Retinal pigment epithelial cell (primary cell): ENCODE results near the gene SCYGR3.
"Not testable (repeated sequence)": the region's sequence is repeated elsewhere in the genome, so short reads cannot be mapped to it uniquely, and the experiment has no call there.

ENCODE experiments used
- DNase-seq: peaks from one replicate; pipeline ENCODE4 v3.0.0-alpha.2; 2010; ENCODE audit warnings: low read depth
- H3K4me3 ChIP-seq: 2 replicates; pipeline ENCODE4 v1.5.1; 2011; ENCODE audit warnings: mild to moderate bottlenecking, low read length, control low read depth, moderate library complexity
- TF ChIP-seq, protein P1 (sequence below): conservative IDR thresholded peaks from 2 replicates; pipeline ENCODE4 v1.5.1; 2011; ENCODE audit warnings: low read depth, low read length, control low read depth, inconsistent platforms

SCYGR3 gene

DNA sequence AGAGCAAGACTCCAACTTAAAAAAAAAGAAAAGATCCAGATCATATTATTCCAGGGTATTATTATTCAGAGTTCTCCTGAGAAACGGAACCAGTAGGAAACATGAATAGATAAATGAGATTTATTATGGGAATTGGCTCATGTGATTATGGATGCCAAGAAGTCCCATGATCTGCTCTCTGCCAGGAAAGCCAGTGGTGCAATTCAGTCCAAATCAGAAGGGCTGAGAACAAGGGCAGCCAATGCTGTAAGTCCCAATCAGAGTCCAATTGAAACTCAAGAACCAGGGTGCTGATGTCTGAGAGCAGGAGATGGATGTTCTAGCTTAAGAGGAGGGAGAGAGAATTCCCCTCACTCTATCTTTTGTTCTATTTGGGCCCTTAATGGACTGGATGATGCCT is 8.2 kb downstream of the SCYGR3 start:
- DNase-seq = no peak
- TF ChIP-seq, protein P1, sequence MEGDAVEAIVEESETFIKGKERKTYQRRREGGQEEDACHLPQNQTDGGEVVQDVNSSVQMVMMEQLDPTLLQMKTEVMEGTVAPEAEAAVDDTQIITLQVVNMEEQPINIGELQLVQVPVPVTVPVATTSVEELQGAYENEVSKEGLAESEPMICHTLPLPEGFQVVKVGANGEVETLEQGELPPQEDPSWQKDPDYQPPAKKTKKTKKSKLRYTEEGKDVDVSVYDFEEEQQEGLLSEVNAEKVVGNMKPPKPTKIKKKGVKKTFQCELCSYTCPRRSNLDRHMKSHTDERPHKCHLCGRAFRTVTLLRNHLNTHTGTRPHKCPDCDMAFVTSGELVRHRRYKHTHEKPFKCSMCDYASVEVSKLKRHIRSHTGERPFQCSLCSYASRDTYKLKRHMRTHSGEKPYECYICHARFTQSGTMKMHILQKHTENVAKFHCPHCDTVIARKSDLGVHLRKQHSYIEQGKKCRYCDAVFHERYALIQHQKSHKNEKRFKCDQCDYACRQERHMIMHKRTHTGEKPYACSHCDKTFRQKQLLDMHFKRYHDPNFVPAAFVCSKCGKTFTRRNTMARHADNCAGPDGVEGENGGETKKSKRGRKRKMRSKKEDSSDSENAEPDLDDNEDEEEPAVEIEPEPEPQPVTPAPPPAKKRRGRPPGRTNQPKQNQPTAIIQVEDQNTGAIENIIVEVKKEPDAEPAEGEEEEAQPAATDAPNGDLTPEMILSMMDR = no peak
- H3K4me3 ChIP-seq = no peak overlapping the region

DNA sequence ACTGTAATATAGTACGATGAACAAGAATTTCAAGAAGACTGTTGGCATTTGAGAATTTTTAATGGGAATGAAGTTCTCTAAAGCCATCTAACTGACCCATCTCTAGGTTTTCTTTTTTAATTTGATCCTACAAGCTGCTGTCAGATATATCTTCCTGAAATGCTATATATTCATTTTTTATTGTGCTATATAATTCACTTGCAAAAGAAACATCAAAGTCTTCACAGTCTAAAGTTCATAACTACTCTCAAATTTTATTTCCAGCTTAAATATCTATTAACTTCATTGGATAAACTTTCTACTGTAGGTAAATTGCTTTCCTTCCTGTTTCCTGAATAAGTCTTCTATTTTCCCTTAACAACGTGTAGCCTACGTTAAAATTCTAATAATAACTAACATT is 12.3 kb downstream of the SCYGR3 start:
- no peak overlapping the region for H3K4me3 ChIP-seq
- TF ChIP-seq, protein P1 = no peak
- DNase-seq = no peak

DNA sequence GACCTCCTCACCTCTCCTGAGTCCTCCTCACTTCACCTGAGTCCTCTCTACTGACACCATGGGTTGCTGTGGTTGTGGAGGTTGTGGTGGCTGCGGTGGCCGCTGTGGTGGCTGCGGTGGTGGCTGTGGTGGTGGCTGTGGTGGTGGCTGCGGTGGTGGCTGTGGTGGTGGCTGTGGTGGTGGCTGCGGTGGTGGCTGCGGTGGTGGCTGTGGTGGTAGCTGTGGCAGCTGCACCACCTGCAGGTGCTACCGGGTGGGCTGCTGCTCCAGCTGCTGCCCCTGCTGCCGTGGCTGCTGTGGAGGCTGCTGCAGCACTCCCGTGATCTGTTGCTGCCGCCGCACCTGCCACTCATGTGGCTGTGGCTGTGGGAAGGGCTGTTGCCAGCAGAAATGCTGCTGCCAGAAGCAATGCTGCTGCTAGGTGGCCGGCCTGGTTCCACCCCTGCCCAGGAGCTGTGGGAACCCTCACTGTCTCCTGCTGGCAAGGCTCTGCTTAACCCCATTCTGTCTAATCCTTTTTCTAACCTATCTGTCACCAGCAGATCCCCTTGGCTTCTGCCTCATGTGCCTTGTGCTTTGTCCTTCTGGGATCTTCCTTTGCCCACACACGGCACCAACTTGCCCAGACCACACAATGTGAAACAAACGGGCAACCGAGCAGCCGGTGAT is 15.7 kb downstream of the SCYGR3 start, which contains the start of gene SCYGR2:
Gene SCYGR2 (plus strand): TSS at position 59 of the 669 bp plus-strand sequence. CDS start 0 bp downstream, at position 59.
- not testable (repeated sequence) for DNase-seq, H3K4me3 ChIP-seq

DNA sequence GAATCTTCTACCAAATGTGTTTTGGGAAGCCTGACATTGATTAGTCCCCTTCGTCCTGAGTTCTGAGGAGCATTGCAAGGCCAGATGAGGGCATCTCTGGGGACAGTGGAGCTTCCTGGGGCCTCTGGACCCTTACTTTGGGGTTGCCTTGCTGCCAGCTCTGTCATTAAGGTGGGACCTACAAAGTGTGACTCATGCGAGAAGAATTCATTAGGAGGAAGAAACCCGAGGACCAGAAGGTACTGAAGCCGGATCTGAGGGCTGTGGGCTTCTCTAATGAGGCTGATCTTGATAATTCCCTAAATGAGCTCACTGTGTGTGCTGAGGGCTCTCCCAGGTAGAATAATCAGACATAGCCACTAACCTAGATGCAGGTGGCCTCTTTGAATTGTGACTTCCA is 16.6 kb downstream of the SCYGR3 start:
- no peak overlapping the region for H3K4me3 ChIP-seq
- peak; percentile 49 for DNase-seq
- TF ChIP-seq, protein P1 = no peak

DNA sequence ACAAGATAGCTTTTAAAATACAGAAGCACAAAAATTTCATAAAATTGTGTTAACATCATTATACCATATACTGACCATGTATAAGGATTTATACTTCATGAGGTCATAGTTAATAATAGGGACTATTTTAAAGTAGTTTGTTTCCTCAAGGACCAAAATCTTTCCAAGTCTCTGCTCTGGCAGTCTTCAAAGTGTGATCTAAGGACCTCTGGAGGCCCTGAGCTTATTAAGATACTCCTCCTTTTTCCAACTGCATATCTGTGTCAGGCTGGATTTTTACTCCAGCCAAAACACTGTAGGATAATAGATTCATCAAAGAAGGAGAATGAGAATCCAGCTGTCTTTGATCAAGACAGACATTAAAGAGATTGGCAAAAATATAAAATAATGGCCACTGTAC is 17.6 kb downstream of the SCYGR3 start:
- TF ChIP-seq, protein P1 = no peak
- DNase-seq = no peak
- no peak overlapping the region for H3K4me3 ChIP-seq

DNA sequence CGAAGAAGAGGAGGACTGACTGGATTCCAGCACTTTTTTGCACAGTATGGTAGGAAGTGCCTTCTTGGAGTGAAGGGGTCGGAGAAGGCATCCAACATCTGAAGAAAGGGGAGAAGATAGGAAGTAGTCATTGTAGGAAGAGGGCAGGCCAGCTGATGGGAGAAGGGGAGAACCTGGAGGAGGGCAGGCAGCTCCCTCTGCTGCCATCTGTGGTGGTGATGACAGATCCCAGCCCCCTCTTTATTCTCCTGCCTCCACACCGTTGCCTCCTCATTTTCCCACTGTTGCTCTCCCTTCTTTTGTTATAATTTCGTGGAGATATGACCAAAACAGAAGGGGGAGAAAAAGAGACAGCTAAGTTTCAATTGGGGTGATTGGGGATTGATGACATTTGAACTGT is 18.8 kb downstream of the SCYGR3 start:
- no peak overlapping the region for H3K4me3 ChIP-seq
- TF ChIP-seq, protein P1 = no peak
- no peak for DNase-seq

DNA sequence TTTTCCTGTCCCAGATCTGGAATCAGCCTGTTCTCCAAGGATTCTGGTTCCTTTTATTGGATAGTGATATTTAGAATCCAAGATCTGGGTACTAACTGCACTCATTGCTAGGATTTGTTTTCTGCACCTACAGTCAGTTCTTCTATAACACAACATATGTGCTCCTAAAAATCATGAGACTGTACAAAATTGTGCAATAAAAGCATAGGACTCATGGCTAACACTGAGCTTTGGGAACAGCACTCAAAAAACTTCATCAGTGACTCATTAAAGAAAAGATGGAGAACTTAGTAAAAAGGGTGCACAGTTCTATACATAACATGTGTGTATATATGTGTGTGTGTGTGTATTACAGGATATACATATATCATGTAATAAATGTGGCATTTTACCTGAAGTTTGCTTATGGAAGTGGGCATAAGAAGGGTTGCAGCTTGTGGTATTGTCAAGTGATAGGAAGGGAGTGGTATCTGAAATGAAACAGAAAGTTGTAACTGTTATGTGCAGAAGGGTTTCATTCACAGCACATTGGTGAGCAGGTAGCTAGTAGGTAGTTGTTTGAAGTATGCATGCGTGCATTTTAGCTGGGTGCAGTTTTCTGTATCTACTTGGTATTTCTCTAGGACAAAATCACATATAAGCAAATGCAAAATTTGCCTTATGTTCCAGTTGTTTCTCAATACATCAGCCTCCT is 21.8 kb downstream of the SCYGR3 start:
- TF ChIP-seq, protein P1 = no peak
- H3K4me3 ChIP-seq = no peak overlapping the region
- DNase-seq = no peak
